Endothelial cell (in vitro differentiated cells): ENCODE measurements around the gene LRP6. TPM values are rescaled to one million over a fixed set of nuclear protein-coding genes. Genes with fewer than 3 reads are reported as not detected.
A peak's percentile ranks its signal among the peaks of the same experiment; 100 is the strongest.

ENCODE experiments used
- DNase-seq: peaks from one replicate; pipeline ENCODE4 v3.0.0; 2021; ENCODE audit warnings: low spot score
- H3K27ac Mint-ChIP-seq: one replicate; pipeline ENCODE4 v1.8.0; 2021; ENCODE audit warnings: mixed read lengths, inconsistent platforms; ENCODE audit not compliant: unreplicated experiment
- H3K27me3 Mint-ChIP-seq: one replicate; pipeline ENCODE4 v1.8.0; 2021; ENCODE audit warnings: mild to moderate bottlenecking, moderate library complexity, mixed read lengths, inconsistent platforms; ENCODE audit not compliant: unreplicated experiment
- H3K36me3 Mint-ChIP-seq: one replicate; pipeline ENCODE4 v1.8.0; 2021; ENCODE audit warnings: mild to moderate bottlenecking, low read depth, mixed read lengths, inconsistent platforms; ENCODE audit not compliant: unreplicated experiment
- H3K4me1 Mint-ChIP-seq: one replicate; pipeline ENCODE4 v1.8.0; 2021; ENCODE audit warnings: mild to moderate bottlenecking, mixed read lengths, inconsistent platforms; ENCODE audit not compliant: unreplicated experiment
- H3K4me3 Mint-ChIP-seq: one replicate; pipeline ENCODE4 v1.8.0; 2021; ENCODE audit warnings: mild to moderate bottlenecking, mixed read lengths, inconsistent platforms; ENCODE audit not compliant: unreplicated experiment
- H3K9me3 Mint-ChIP-seq: one replicate; pipeline ENCODE4 v1.8.0; 2021; ENCODE audit warnings: mixed read lengths, inconsistent platforms; ENCODE audit not compliant: unreplicated experiment
- total RNA-seq: library from RNA; stranded (reverse); fragmentation: NEBNext Ultra II Directional; extraction: Animal tissue kit (Norgen Biotek cat#: 25700); gene quantifications from one replicate; pipeline ENCODE4 v1.2.1, GENCODE V29; 2021; ENCODE audit not compliant: unreplicated experiment
- TF ChIP-seq, protein P1 (sequence below): fragments of 200-600 bp; sonication (generic); IDR thresholded peaks from one replicate; pipeline ENCODE4 v1.5.0; 2021; ENCODE audit warnings: antibody characterized with exemption; ENCODE audit not compliant: unreplicated experiment

Gene LRP6
- total RNA-seq, 1 donor from 2014 or later = 82.9 TPM

DNA sequence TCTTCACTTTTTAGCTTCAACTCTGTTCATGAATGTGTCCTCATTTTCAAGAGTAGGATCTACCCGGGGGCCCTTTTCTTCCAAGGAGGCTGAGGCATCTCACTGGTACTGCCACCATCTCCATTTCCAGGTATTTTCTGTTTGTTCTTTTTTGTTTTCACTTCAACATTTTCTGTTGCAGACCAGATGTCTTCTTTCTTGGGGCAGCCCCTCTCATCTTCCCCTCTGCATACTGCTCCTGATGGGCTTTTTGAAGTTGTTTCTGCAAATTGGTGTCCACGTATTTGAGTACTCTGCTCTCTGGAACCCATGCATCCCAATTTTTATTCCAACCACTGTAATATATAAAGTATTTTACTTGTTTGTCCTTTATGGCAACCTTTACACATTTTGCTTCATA, 66.5 kb downstream of the LRP6 start:
- Mint-ChIP-seq H3K27me3 (peaks cover 3% of the 10 kb centered on the region), H3K4me3 (peak overlapping the region; percentile 43), H3K9me3 (no peaks in the 10 kb centered on the region), H3K4me1 (peaks cover 32% of the 10 kb centered on the region), H3K27ac (no peak overlapping the region), H3K36me3 (peaks cover 60% of the 10 kb centered on the region)
- no peak for DNase-seq
- TF ChIP-seq, protein P1, sequence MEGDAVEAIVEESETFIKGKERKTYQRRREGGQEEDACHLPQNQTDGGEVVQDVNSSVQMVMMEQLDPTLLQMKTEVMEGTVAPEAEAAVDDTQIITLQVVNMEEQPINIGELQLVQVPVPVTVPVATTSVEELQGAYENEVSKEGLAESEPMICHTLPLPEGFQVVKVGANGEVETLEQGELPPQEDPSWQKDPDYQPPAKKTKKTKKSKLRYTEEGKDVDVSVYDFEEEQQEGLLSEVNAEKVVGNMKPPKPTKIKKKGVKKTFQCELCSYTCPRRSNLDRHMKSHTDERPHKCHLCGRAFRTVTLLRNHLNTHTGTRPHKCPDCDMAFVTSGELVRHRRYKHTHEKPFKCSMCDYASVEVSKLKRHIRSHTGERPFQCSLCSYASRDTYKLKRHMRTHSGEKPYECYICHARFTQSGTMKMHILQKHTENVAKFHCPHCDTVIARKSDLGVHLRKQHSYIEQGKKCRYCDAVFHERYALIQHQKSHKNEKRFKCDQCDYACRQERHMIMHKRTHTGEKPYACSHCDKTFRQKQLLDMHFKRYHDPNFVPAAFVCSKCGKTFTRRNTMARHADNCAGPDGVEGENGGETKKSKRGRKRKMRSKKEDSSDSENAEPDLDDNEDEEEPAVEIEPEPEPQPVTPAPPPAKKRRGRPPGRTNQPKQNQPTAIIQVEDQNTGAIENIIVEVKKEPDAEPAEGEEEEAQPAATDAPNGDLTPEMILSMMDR = no peak

DNA sequence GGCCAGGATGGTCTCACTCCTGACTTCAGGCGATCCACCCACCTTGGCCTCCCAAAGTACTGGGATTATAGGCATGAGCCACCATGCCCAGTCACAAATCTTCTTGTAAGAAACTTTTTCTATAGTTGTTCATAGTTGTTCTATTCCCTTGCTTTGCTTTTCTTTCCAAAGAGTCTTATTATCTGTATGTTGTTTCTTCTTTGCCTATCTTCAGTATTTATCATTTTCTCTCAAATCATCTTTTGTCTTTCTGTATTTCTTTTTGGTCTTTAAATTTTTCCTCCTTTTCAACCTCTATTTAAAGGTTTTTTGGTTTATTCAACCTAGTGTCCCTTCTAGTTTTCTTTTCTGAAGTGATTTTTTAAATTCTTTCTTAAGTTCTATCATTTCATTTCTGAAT, 68.7 kb downstream of the LRP6 start:
- Mint-ChIP-seq H3K27ac (peak overlapping the region; percentile 11), H3K27me3 (peaks cover 3% of the 10 kb centered on the region), H3K36me3 (peaks cover 63% of the 10 kb centered on the region), H3K4me1 (peaks cover 49% of the 10 kb centered on the region), H3K4me3 (peak overlapping the region; percentile 26), H3K9me3 (no peaks in the 10 kb centered on the region)
- no peak for DNase-seq
- TF ChIP-seq, protein P1 = no peak

DNA sequence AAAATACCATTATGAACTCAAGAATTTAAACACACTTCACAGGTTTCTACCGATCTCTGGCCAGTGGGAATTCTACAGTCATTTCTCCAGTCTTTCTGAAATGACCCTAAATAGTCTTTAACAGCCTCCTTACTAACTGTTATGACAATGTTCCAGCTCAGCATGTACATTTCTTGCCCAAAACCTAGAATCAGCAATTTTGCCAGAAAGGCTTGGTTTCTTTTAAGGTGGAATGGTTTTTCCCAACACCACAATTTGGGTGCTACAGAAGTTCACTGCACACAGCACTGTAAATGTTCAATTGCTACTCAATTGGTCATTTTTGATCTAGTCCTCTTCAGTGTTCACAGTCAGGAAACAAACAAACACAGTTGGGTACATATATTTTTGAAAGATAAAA, 69.7 kb downstream of the LRP6 start:
- Mint-ChIP-seq H3K27ac (no peak overlapping the region), H3K36me3 (peaks cover 55% of the 10 kb centered on the region), H3K9me3 (no peaks in the 10 kb centered on the region), H3K27me3 (peaks cover 3% of the 10 kb centered on the region), H3K4me1 (peaks cover 53% of the 10 kb centered on the region), H3K4me3 (peak overlapping the region; percentile 14)
- no peak for DNase-seq
- TF ChIP-seq, protein P1 = no peak

DNA sequence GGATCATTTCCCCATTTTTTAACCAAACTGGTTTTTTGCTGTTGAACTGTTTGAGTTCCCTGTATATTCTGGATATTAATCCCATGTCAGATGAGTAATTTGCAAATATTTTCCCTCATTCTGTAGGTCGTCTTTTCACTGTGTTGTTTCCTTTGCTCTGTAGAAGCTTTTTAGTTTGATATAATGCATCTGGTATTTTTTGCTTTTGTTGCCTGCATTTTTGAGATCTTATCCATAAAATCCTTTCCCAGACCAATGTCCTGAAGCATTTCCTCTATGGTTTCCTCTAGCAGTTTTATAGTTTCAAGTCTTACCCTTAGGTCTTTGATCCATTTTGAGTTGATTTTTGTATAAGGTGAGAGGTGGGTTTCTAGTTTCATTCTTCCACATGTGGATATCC, 71.3 kb downstream of the LRP6 start:
- DNase-seq = no peak
- peak overlapping the region; percentile 6 for H3K4me3 Mint-ChIP-seq
- peaks cover 43% of the 10 kb centered on the region for H3K36me3 Mint-ChIP-seq
- TF ChIP-seq, protein P1 = no peak
- no peaks in the 10 kb centered on the region for H3K9me3 Mint-ChIP-seq
- H3K27me3 Mint-ChIP-seq = peaks cover 3% of the 10 kb centered on the region
- peak overlapping the region; percentile 77 for H3K27ac Mint-ChIP-seq
- peaks cover 59% of the 10 kb centered on the region for H3K4me1 Mint-ChIP-seq

DNA sequence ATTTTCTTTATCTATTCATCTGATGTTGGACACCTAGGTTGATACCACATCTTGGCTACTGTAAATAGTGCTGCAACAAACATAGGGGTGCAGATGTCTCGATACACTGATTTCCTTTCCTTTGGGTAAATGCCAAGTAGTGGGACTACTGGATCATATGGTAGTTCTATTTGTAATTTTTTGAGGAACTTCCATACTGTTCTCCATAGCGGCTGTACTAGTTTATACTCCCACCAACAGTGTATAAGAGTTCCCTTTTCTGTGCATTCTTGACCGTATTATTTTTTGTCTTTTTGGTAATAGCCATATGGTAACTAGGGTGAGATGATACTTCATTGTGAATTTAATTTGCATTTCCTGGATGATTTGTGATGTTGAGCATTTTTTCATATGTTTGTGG, 71.8 kb downstream of the LRP6 start:
- TF ChIP-seq, protein P1 = no peak
- Mint-ChIP-seq H3K27ac (peak overlapping the region; percentile 77), H3K9me3 (no peaks in the 10 kb centered on the region), H3K4me3 (peak overlapping the region; percentile 6), H3K27me3 (peaks cover 3% of the 10 kb centered on the region), H3K36me3 (peaks cover 41% of the 10 kb centered on the region), H3K4me1 (peaks cover 63% of the 10 kb centered on the region)
- DNase-seq = no peak
